SIG-M5 (cell line): ENCODE results near the gene LRFN5.
"Not testable (repeated sequence)": the region's sequence is repeated elsewhere in the genome, so short reads cannot be mapped to it uniquely, and the experiment has no call there.

ENCODE experiments used
- DNase-seq: peaks from one replicate; lab custom pipeline; 2025; lab: John Stamatoyannopoulos, UW

The LRFN5 gene

DNA sequence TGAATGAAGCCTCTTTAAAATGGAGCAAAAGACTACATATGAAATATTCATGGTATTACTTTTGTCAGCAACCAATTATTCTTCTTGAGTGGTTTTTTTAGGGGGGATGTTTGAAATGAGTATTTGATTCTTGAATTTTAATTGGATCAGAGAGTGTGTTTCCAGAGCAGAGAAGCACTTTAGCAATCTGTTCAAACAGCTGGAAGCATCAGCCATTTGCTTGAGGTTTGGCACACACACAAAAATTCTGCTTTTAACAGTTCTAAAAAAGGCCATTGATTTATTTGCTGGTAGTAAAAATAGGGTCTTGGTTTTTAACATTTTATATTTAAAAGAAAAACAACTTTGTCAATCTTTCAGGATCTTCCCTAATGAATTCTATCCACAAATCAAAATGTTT, 292.7 kb downstream of the LRFN5 start:
- DNase-seq, result no peak

DNA sequence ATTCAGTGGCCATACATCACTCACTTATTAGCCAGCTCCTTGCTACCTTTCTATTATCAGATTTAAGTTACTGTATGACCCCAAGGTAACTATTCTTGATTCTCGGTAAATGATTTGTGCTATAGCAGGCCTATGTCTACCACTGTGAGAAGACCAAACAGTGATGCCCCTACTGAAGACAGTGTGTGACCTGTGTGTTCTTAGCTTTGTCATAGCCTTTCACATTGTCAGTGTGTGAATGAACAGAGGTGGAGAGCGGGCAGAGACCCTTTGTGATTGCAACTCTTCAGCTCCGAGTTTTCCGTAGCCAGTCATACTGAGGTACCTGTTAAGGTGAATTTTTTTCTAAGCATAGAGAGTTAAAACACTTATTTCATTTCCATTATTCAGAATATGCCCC, 294.0 kb downstream of the LRFN5 start:
- DNase-seq, result no peak

DNA sequence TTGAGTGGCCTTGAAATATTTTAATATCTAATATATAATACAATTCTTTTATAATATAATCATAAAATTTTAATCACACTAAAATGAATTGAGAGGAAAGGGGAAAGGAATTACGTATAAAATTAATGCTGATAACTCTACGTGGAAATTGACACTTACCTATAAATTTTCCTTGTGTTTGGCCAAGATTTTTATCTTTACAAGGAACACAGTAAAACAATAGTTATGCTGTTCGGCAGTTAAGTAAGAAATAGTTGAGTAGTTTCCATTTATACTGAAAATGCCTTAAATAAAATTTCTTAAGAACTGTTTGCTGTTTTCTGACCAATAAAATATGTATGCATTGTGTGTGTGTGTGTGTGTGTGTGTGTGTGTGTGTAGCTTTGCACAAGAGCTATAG, 294.4 kb downstream of the LRFN5 start:
- no peak for DNase-seq

DNA sequence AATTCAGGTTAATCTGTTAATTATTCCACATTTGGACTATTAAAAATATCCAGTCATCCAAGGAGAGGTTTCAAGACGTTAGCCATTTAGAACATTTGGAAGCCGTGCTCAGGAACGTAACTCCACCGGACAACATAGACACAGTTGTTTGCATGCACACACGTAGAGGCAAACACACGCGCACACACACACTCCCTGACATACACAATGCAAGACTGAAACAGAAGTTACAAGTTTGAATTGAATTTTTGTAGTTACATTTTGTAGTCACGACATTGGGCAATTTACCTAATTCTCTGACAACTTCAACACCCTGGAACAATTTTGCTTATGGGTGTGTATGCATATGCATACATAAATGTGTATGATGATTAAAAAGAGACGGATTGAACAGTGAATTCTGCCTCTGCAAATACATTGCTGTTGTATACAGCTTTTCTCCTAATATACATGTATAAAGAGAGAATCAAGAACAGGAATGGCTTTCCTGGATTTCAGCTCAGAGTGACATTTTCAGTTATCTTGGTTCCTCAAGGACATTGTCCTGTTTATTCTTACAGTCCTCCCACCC, 298.8 kb downstream of the LRFN5 start:
- DNase-seq, result no peak

- not testable (repeated sequence) for DNase-seq
Observed at GRCh38 chr14:41911155-41911554, 304.5 kb downstream of the LRFN5 start.

GRCh38 chr14:41913398-41913797, 306.7 kb downstream of the LRFN5 start:
- no peak for DNase-seq

GRCh38 chr14:41915732-41916131, 309.1 kb downstream of the LRFN5 start:
- no peak for DNase-seq

- DNase-seq, result no peak
Observed at GRCh38 chr14:41916313-41916712, 309.6 kb downstream of the LRFN5 start.

GRCh38 chr14:41925409-41925808, 318.7 kb downstream of the LRFN5 start:
- no peak for DNase-seq

- no peak for DNase-seq
Observed at GRCh38 chr14:41950428-41951151, 343.9 kb downstream of the LRFN5 start.
